ENCODE results near the gene PDGFA.

PDGFA gene

DNA sequence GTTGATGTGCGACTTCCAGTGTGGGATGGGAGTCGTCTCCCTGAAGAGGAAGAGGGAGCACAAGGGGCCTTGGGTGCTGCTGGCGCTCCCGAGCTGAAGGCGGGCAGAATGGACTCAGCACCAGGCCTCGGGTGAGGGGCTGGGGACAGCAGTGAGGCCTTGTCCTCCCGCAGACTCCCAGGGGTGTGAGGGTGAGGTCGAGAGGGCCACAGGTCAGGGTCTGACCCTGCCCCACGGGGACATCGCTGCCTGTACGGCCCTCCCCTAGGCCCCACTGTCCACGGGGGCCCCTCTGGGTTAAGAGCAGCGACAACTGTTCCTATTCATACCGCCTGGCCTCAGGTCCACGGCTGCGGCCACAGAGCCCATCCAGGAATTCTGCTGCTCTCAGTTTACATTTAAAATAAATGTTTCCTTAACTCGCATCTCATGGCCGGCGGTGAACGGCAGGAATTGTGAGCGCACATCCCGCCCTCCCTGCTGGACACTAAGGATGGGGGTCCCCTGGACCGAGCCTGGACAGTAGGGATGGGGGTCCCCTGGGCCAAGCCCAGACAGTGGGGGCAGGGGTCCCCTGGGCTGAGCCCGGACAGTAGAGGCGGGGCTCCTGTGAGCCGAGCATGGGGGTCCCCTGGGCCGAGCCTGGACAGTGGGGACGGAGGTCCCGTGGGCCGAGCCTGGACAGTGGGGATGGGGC lies 61.7 kb downstream of the PDGFA start:
- no peak for DNase-seq

DNA sequence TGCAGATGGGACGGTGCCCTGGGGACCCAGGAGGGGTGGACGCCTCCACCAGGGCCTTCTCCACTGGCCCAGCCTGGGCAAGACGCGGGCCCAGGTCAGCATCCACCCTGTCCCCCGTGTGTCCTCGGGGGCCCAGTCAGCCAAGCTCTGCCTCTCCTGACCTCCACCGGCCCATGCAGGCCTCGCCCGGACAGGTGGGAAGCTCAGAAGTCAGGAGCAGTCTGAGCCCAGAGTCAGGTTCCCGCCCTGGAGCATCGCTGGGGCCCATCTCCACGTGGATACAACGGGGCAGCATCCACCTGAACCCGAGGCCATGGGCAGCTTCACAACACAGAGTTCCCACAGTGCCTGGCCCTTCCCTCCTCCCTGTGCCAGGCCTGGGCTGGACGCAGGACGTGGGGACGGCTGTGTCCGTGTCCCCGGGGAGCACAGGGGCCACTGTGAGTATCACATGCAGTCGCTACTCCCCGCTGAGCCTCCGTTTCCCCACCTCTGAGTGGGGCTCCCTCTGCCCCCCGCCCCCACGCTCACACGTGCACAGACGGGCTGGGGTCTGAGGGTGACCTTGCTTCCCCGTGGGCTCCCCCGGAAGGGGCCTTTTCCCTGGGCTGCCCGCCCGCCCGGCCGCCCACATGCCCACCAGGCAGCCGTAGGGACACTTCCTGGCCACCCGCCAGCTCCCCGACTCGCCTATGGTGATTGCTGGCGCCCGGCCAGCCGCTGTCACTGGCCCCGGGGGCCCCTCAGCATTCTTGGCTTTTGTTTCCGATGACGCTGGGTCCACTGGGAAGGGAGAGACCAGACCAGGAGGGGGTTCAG lies 64.3 kb downstream of the PDGFA start:
- DNase-seq: no peak

DNA sequence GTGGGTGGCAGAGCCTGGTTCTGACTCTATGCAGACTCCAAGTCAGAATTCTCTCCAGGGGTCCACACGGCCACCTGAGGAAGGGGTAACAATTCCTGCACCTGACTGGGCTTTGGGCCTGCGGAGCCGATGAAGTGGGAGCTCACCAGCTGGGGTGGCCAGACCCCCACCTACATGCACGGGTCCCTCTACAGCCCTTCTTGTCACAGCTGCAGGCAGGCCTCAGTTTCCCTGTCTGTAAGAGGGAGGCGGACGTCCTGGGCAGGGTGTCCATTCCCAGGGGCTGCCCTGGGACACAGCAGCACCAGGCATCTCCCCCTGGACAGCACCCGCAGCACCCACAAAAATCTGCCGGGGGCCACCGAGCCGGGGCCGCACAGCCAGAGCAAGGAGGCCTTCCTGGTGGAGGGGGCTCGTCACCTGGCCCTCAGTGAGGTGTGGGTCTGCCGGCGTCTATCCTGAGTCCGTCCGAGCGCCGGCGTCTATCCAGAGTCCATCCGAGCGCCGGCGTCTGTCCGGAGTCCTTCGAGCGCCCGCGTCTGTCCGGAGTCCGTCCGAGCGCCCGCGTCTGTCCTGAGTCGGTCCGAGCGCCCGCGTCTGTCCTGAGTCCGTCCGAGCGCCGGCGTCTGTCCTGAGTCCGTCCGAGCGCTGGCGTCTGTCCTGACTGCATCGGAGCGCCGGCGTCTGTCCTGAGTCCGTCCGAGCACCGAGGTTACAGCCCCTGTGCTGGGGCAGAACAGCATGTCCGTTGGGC lies 65.1 kb downstream of the PDGFA start:
- DNase-seq: no peak

DNA sequence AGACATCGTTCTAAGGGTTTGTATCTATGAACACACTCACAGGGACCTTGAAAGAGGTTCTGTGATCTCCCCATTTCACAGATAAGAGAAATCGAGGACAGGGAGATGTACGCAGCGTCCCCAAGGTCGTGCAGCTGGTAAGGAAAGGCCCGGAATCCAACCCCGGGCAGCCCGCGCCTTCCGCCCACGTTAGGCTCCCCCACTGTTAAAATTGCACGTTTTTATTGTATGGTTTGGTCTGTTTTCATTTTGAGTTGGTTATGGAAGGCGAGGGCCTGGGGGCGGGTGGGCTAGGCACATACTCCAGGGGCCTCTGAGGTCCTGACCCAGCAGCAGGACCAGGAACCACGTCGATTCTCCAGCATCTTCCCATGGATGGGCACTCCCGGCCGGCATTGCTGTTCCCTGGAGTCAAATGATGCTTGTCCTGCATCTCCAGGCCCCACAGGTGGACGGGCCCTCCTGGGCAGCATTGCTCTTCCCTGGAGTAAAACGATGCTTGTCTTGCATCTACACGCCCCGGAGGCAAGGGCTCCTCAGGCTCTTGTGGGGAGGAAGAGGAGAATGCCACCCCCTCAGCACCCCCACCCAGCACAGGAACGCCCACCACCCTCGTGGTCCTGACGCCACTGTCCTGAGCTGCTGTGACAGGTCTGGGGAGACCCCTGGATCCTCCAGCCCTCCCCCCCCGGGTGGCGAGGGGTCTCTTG lies 65.9 kb downstream of the PDGFA start:
- DNase-seq: no peak

DNA sequence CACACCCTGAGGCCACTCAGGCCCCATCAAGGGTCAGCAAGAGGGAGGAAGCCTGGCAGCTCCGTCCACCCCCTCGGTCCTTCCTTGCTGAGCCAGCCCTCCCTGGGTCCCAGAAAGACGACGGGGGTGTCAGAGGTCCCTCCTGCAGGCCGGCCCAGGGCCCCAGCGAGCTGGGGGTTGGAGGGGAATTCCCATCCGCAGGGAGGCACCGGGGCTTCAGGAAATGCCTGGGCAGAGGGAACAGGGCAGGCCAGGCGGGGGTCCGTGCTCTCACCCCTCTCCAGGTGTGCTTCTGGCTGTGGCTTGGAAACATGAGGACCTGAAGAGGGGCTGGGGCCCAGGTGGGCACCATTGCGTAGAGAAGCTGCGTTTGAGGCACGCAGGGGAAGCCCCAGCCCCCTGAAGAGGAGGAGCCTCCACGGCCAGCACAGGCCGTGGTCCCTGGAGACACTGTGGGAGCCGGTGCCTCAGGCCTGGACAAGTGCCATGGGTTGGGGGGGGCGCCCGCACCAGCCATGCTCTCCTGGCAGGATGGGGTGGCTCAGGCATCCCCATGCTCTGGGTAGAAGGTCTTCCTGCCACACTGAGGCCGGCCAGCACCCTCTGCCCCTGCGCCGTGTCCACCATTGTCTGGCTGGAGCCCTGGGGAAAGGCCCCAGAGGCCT lies 66.7 kb downstream of the PDGFA start:
- no peak for DNase-seq

DNA sequence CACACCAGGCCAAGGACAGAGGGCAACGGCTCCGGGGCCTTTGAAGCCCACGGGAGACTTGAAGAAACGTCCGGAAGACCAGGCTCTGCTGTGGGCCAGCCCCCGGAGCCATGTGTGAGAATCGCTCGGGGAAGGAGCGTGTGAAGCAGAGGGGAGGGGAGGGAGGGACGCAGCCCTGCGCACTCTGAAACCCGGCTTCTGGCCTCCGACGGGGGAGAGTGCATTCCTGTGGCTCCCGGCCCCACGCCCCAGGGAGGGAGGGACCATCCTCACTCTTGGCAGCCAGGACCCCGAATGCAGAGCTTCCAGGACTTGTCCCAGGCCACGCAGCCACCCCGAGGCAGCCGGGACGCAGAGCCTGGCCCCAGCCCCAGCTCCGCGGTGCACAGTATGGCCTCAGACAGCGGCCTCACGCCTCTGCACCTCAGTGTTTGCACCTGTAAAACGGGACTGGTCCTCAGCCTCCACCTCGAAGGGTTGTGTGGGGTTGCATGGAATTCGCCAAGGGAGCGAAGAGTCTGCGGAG lies 67.4 kb downstream of the PDGFA start:
- no peak for DNase-seq

DNA sequence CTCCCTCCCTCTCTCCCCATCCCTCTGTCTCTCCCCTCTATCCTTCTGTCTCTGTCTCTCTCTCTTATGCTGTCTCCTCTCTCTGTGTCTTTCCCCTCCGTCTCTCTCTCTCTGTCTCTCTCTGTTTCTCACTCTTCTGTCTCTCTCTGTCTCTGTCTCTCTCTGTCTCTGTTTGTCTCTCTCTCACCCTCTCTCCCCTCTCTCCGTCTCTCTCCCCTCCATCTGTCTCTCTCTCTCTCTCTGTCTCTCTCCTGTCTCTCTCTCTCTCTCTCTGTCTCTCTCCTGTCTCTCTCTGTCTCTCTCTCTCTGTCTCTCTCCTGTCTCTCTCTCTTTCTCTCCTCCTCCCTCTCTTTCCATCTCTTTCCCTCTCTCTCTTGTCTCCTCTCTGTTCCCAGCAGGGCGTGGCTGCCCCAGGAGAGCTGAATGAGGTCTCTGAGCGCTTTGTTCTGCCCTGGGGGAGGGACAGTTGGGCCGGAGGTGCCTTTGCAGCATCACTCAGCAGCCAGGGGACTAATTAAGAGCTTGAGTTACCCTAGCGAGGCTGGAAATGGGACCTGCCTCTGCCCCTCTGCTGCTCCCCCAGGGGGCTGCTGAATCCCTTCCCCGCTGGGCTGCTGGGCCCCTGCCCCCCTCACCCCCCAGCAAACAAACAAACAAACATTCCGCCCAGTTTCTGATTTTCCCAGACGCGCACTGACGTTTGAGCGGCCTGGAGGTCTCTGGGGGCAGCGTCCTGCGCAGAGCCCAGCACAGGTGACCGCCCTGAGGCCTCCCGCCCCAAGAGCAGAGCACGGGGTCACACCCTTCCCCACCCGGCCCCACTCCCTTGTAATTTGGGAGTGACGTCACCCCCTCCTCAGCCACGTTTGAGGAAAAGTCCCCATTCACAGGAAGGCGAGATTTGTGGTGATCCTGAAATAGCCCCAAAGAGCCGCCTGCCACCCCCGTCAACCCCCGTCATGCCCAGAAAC lies 68.1 kb downstream of the PDGFA start:
- no peak for DNase-seq

DNA sequence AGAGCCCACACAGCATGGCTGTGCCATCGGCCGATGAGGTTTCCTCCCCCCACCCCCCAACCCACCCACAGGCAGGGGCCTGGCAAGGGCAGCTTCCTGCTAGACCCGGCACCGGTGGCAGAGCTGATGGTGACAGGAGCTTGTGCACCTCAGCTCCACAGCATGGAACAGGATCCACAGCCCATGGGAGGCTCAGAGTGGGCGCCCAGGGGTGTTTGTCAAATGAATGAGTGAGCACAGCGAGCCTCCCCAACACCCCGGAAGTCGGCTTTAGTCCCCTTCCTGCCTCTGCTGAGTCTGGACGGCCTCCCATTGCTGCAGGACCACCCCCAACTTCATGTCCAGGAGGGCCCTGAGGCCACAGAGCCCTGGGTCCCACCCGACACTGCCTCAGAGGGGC lies 68.9 kb downstream of the PDGFA start:
- DNase-seq: no peak

DNA sequence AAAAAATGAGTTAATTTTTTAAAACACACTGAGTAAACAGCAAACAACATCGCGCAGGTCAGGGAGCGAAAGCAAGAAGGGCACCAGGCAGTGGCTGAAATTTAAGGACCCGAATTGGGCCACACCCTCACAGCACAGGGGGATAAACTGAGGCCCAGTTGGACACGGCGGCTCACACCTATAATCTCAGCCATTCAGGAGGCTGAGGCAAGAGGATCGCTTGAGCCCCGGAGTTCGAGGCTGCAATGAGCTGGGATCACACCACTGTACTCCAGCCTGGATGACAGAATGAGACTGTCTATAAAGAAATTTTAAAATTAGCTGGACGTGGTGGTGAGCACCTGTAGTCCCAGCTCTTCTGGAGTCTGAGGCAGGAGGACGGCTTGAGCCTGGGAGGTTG lies 69.6 kb downstream of the PDGFA start:
- no peak for DNase-seq

DNA sequence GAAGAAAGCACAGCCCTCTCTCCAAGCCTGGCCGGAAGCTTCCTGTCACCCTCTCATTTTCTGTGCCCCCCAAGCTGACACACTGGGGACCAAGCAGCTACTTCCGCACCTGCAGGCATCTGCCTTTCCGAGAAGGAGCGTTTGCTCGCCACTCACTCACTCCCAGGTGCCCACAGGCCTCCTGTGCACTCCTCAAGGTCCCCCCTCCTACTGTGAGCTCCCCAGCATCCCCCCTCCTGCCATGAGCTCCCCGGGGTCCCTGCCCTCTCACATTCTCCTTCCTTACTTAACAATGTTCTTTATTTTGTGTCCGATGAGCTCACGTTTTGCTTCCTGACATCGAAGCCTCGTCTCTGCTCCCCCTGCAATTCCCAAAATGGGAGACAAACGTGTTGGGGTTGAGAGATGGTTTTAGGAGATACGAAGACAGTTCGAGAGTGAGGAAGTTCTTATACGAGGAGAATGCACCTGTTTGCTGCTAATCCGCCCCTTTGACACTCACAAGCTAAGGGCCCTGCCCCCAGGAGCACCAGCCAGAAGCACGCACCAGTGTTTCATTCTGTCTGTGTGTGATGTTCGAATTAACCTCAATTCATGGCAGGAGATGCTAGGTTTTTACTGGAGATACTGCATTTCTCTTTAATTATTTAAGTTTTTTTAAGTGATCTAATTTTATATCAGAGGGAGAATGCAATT lies 70.2 kb downstream of the PDGFA start:
- DNase-seq: no peak

DNA sequence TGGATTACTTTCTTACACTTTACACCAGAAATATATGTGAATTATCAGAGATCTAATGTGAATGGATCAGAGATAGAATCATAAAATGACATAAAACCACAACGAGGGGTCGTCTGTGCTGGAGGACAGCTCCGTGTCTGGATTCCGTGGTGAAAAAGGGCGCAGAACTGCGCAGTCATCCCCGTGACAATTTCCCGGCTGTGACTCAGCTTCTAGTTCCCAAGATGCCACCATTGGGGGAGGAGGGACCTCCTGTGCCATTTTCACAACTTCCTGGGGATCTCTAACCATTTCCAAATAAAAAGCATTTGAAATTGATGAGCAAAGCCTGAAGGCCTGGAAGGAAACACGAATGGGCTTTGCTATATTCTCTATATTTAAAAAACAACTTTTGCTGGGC lies 72.1 kb downstream of the PDGFA start:
- no peak for DNase-seq
